Epithelial cell of esophagus (primary cell): Measurements from ENCODE around the gene SLC1A1.

Experiments used
- DNase-seq: peaks from one replicate; pipeline ENCODE4 v3.0.0; 2010; ENCODE audit warnings: low read depth
- H3K4me3 ChIP-seq: 2 replicates; pipeline ENCODE4 v1.5.1; 2011; ENCODE audit warnings: mild to moderate bottlenecking, low read length, control low read depth
- CTCF ChIP-seq: IDR thresholded peaks from 2 replicates; pipeline ENCODE4 v1.5.1; 2011; ENCODE audit warnings: low read depth, mild to moderate bottlenecking, low read length, control low read depth, inconsistent platforms; ENCODE audit not compliant: insufficient read depth; ENCODE audit errors: missing control alignments

The SLC1A1 gene

GRCh38 chr9:4574657-4575243, 84.5 kb downstream of the SLC1A1 start:
- DNase-seq = no peak
- no peak for TF ChIP-seq CTCF
- no peak overlapping the region for H3K4me3 ChIP-seq

- no peak for TF ChIP-seq CTCF
- no peak overlapping the region for H3K4me3 ChIP-seq
- DNase-seq = no peak
Measured at GRCh38 chr9:4575997-4576396, 85.7 kb downstream of the SLC1A1 start.

- TF ChIP-seq CTCF = no peak
- DNase-seq = no peak
Measured at GRCh38 chr9:4576448-4576847, 86.2 kb downstream of the SLC1A1 start.

GRCh38 chr9:4579001-4579400, 88.7 kb downstream of the SLC1A1 start:
- no peak overlapping the region for H3K4me3 ChIP-seq
- DNase-seq = no peak
- TF ChIP-seq CTCF = no peak

More at GRCh38 chr9:4576448-4576847, 86.2 kb downstream of the SLC1A1 start:
- no peak overlapping the region for H3K4me3 ChIP-seq

- no peak for TF ChIP-seq CTCF
- no peak overlapping the region for H3K4me3 ChIP-seq
- DNase-seq = no peak
Measured at GRCh38 chr9:4581035-4581760, 90.9 kb downstream of the SLC1A1 start.

- DNase-seq = no peak
- no peak overlapping the region for H3K4me3 ChIP-seq
- no peak for TF ChIP-seq CTCF
Measured at GRCh38 chr9:4581861-4582565, 91.7 kb downstream of the SLC1A1 start.

- DNase-seq = no peak
- H3K4me3 ChIP-seq = no peak overlapping the region
- TF ChIP-seq CTCF = no peak
Measured at GRCh38 chr9:4583001-4583400, 92.7 kb downstream of the SLC1A1 start.
